B cell (primary cell): ENCODE measurements around the gene CNOT8. TPM values are rescaled to one million over a fixed set of nuclear protein-coding genes. Genes with fewer than 3 reads are reported as not detected.

Experiments
- ATAC-seq: fragments of 200-7000 bp; cut with Tn5 transposase; one replicate; pipeline ENCODE4 v1.10.0; 2021; ENCODE audit warnings: low read depth, mild to moderate bottlenecking, moderate number of reproducible peaks, moderate library complexity
- CTCF ChIA-PET: fragments of 350-600 bp; sonication (Branson Sonifier 250); formaldehyde crosslinking; loops from one replicate; lab custom pipeline; 2021; ENCODE audit warnings: antibody characterized with exemption, inconsistent platforms; lab: Charles Lee
- POLR2A ChIA-PET: fragments of 350-600 bp; sonication (Branson Sonifier 250); formaldehyde crosslinking; loops from one replicate; lab custom pipeline; 2021; ENCODE audit warnings: antibody characterized with exemption; lab: Charles Lee
- DNase-seq: peaks from one replicate; pipeline ENCODE4 v3.0.0; 2013
- H2AFZ ChIP-seq: 2 replicates; pipeline ENCODE4 v1.6.1; 2012; ENCODE audit warnings: mild to moderate bottlenecking, low read depth, low read length; ENCODE audit not compliant: insufficient read depth, poor library complexity, severe bottlenecking
- H3K27ac ChIP-seq, 2 donors: 1 replicate in 1 of 2; 2 replicates in 1 of 2; pipeline ENCODE4 v1.5.1; 2012 to 2013; ENCODE audit warnings: low read length in 2 of 2, mild to moderate bottlenecking in 2 of 2, moderate library complexity in 1 of 2
- H3K27me3 ChIP-seq, 4 experiments: fragments of 200-600 bp in 1 of 4; sonication (generic) in 1 of 4; replicated peaks in 1 of 4; 1 replicate in 2 of 4; 2 replicates in 2 of 4; pipeline versions ENCODE4 v1.6.1 to v1.7.0; 2013 to 2016; ENCODE audit warnings: low read length in 3 of 4, mild to moderate bottlenecking in 2 of 4, mixed read lengths in 1 of 4, moderate library complexity in 1 of 4; ENCODE audit not compliant: insufficient read depth in 4 of 4, control insufficient read depth in 3 of 4; ENCODE audit errors: control extremely low read depth in 1 of 4
- H3K36me3 ChIP-seq, 2 experiments: replicated peaks in 1 of 2; 1 replicate in 1 of 2; 2 replicates in 1 of 2; pipeline versions ENCODE4 v1.6.1 to v1.7.1; 2013; ENCODE audit warnings: low read length in 1 of 2; ENCODE audit not compliant: insufficient read depth in 2 of 2, control insufficient read depth in 1 of 2; ENCODE audit errors: control extremely low read depth in 1 of 2, extremely low read depth in 1 of 2
- H3K4me1 ChIP-seq, 2 donors: fragments of 200-600 bp in 1 of 2; sonication (generic) in 1 of 2; 1 replicate in 1 of 2; 2 replicates in 1 of 2; pipeline versions ENCODE4 v1.5.1 to v1.6.1; 2013 to 2017; ENCODE audit warnings: low read length in 2 of 2; ENCODE audit not compliant: control insufficient read depth in 2 of 2, insufficient read depth in 2 of 2
- H3K4me2 ChIP-seq: replicated peaks from 2 replicates; pipeline ENCODE3; 2012; ENCODE audit warnings: mild to moderate bottlenecking, low read depth, low read length; ENCODE audit not compliant: poor library complexity, severe bottlenecking
- H3K4me3 ChIP-seq, 5 experiments: fragments of 200-600 bp in 1 of 5; sonication (generic) in 1 of 5; 1 replicate in 3 of 5; 2 replicates in 2 of 5; pipeline versions ENCODE4 v1.5.1 to v1.7.0; 2011 to 2016; ENCODE audit warnings: low read length in 4 of 5, mild to moderate bottlenecking in 4 of 5, low read depth in 2 of 5, control low read depth in 1 of 5, moderate library complexity in 1 of 5; ENCODE audit not compliant: insufficient read depth in 1 of 5; ENCODE audit errors: control extremely low read depth in 1 of 5, extremely low read depth in 1 of 5
- H3K79me2 ChIP-seq: fragments of 200-600 bp; sonication (generic); one replicate; pipeline ENCODE4 v1.6.0; 2016; ENCODE audit warnings: low read length; ENCODE audit not compliant: control insufficient read depth, insufficient read depth
- H3K9ac ChIP-seq: fragments of 200-600 bp; sonication (generic); 2 replicates; pipeline ENCODE4 v1.6.1; 2017; ENCODE audit warnings: mild to moderate bottlenecking, low read length, moderate library complexity
- H3K9me3 ChIP-seq, 3 donors: one replicate each; pipeline versions ENCODE4 v1.6.1 to v1.7.1; 2013; ENCODE audit warnings: low read length in 2 of 3; ENCODE audit not compliant: control insufficient read depth in 2 of 3, insufficient read depth in 1 of 3; ENCODE audit errors: control extremely low read depth in 1 of 3
- H4K20me1 ChIP-seq: 2 replicates; pipeline ENCODE4 v1.6.0; 2012; ENCODE audit warnings: mild to moderate bottlenecking, low read length; ENCODE audit not compliant: insufficient read depth, control insufficient read depth, poor library complexity, severe bottlenecking
- H3K27ac Mint-ChIP-seq: one replicate; pipeline ENCODE4 v1.8.0; 2021; ENCODE audit warnings: mixed read lengths
- H3K27me3 Mint-ChIP-seq: one replicate; pipeline ENCODE4 v1.8.0; 2021; ENCODE audit warnings: mixed read lengths
- H3K4me1 Mint-ChIP-seq: one replicate; pipeline ENCODE4 v1.8.0; 2021; ENCODE audit warnings: mixed read lengths
- H3K4me3 Mint-ChIP-seq: one replicate; pipeline ENCODE4 v1.8.0; 2021; ENCODE audit warnings: mixed read lengths
- H3K9me3 Mint-ChIP-seq: one replicate; pipeline ENCODE4 v1.8.0; 2022; ENCODE audit warnings: mixed read lengths; ENCODE audit not compliant: insufficient read depth
- CTCF ChIP-seq: fragments of 200-600 bp; IDR thresholded peaks from one replicate; pipeline ENCODE4 v1.8.0; 2022; ENCODE audit warnings: antibody characterized with exemption, mild to moderate bottlenecking
- EZH2 ChIP-seq: IDR thresholded peaks from 2 replicates; pipeline ENCODE4 v1.6.1; 2012; ENCODE audit warnings: borderline replicate concordance, low read depth, mild to moderate bottlenecking, moderate library complexity, low read length; ENCODE audit not compliant: insufficient read depth, poor library complexity, severe bottlenecking
- WGBS: methylation state at CpG from one replicate; pipeline ENCODE4 v1.1.5; 2013; ENCODE audit warnings: missing lambda C conversion rate; ENCODE audit not compliant: insufficient coverage; 5-methylcytosine and 5-hydroxymethylcytosine counted together
- intact Hi-C: fragments of 100-400 bp; cut with micrococcal nuclease; formaldehyde crosslinking; loops from one replicate; pipeline ENCODE4 v1.10.0; 2022
- polyA plus RNA-seq: library from polyadenylated mRNA; depleted of rRNA; stranded (reverse); fragments of >200 nt; gene quantifications from 2 replicates; pipeline ENCODE4 v1.2.3, GENCODE V29; 2012
- total RNA-seq, 2 donors: library from RNA; stranded (reverse); fragments of 120-200 nt in 1 of 2; gene quantifications; 1 replicate in 1 of 2; 2 replicates in 1 of 2; pipeline versions ENCODE4 v1.2.3 to v1.2.4, GENCODE V29; 2013 to 2022

CNOT8 gene
- total and polyA plus RNA-seq, 2 donors (not counting 1 experiment from before 2014, with no cell fraction given), result 58.5 to 78.6 TPM

- Histone ChIP-seq H3K9me3 (no peaks in the 10 kb centered on the region), H2AFZ (no peak overlapping the region), H3K9ac (no peak overlapping the region), H3K79me2 (no peaks in the 10 kb centered on the region), H3K27ac (no peak overlapping the region), H4K20me1 (no peaks in the 10 kb centered on the region), H3K4me2 (no peak overlapping the region), H3K4me1 (peaks cover 0 to 16% of the 10 kb centered on the region in 2 donors), H3K36me3 (no peaks in the 10 kb centered on the region), H3K27me3 (no peaks in the 10 kb centered on the region), H3K4me3 (no peak overlapping the region)
- Mint-ChIP-seq H3K9me3 (no peaks in the 10 kb centered on the region), H3K4me3 (no peak overlapping the region), H3K27ac (no peak overlapping the region), H3K4me1 (peaks cover 14% of the 10 kb centered on the region), H3K27me3 (no peaks in the 10 kb centered on the region)
- WGBS, result 93% methylated on average over 6 of the region's 7 CpGs
- POLR2A ChIA-PET, result interaction anchor here (1.2 kb wide), 1 partner anchor 8 kb away, joined by 3 read pairs; no protein-coding TSS in a partner anchor
- TF ChIP-seq CTCF (no peak), EZH2 (no peak)
- intact Hi-C loops, result no loop called here
- no peak for ATAC-seq
- CTCF ChIA-PET, result interaction anchor here (0.6 kb wide), 1 partner anchor 12 kb away, joined by 4 read pairs; no protein-coding TSS in a partner anchor
- no peak for DNase-seq
Measured at GRCh38 chr5:154830219-154830595, 28.2 kb upstream of the CNOT8 start.

GRCh38 chr5:154830596-154830995, 27.8 kb upstream of the CNOT8 start:
- no peak overlapping the region for H2AFZ ChIP-seq
- POLR2A ChIA-PET, result no interaction called here
- CTCF ChIA-PET, result interaction anchor here (0.6 kb wide), 1 partner anchor 12 kb away, joined by 4 read pairs; no protein-coding TSS in a partner anchor

More at GRCh38 chr5:154830596-154830995, 27.8 kb upstream of the CNOT8 start:
- H3K4me1 Mint-ChIP-seq, result peaks cover 14% of the 10 kb centered on the region
- no peak overlapping the region for H3K4me2 ChIP-seq
- no peaks in the 10 kb centered on the region for H3K36me3 ChIP-seq
- intact Hi-C loops, result no loop called here
- H3K4me1 ChIP-seq, result peaks cover 0 to 16% of the 10 kb centered on the region in 2 donors
- no peak for DNase-seq
- no peaks in the 10 kb centered on the region for H4K20me1 ChIP-seq
- no peaks in the 10 kb centered on the region for H3K9me3 ChIP-seq
- no peaks in the 10 kb centered on the region for H3K79me2 ChIP-seq
- no peak for ATAC-seq
- no peak overlapping the region for H3K27ac Mint-ChIP-seq
- H3K4me3 Mint-ChIP-seq, result no peak overlapping the region
- H3K27ac ChIP-seq, result no peak overlapping the region
- H3K4me3 ChIP-seq, result no peak overlapping the region
- TF ChIP-seq CTCF (no peak), EZH2 (no peak)
- no peaks in the 10 kb centered on the region for H3K9me3 Mint-ChIP-seq
- 91% methylated on average over 4 of the region's 4 CpGs for WGBS
- no peak overlapping the region for H3K9ac ChIP-seq
- no peaks in the 10 kb centered on the region for H3K27me3 Mint-ChIP-seq
- H3K27me3 ChIP-seq, result no peaks in the 10 kb centered on the region
